HEK293 (cell line): ENCODE data around the gene PRR15.

Experiments
- CTCF ChIA-PET: fragments of 350-600 bp; formaldehyde crosslinking; extraction: SDS; loops from one replicate; lab custom pipeline; 2021; ENCODE audit warnings: antibody characterized with exemption; lab: Yijun Ruan, JAX
- POLR2A ChIA-PET: fragments of 300-600 bp; formaldehyde crosslinking; extraction: SDS; loops from one replicate; lab custom pipeline; 2020; ENCODE audit warnings: antibody characterized with exemption, inconsistent platforms; lab: Yijun Ruan, JAX
- H3K27ac ChIP-seq: fragments of 200-500 bp; sonication (Bioruptor generic); 2 replicates; pipeline ENCODE4 v1.5.1; 2014; ENCODE audit warnings: low read depth, low read length, control low read depth, inconsistent platforms; ENCODE audit errors: extremely low read depth
- H3K36me3 ChIP-seq, 2 experiments: fragments of 200-500 bp in 1 of 2; sonication (Bioruptor generic) in 1 of 2; 1 replicate in 1 of 2; 2 replicates in 1 of 2; pipeline ENCODE4 v1.5.1; 2014 to 2017; ENCODE audit warnings: inconsistent platforms in 2 of 2, low read length in 2 of 2; ENCODE audit not compliant: control insufficient read depth in 2 of 2, insufficient read depth in 1 of 2
- H3K4me1 ChIP-seq: fragments of 200-500 bp; sonication (Bioruptor generic); 2 replicates; pipeline ENCODE4 v1.5.1; 2014; ENCODE audit warnings: mild to moderate bottlenecking, low read length, inconsistent platforms; ENCODE audit not compliant: control insufficient read depth, insufficient read depth
- H3K4me3 ChIP-seq: 2 replicates; pipeline ENCODE4 v1.5.1; 2011; ENCODE audit warnings: low read depth, mild to moderate bottlenecking, control low read depth, low read length, moderate library complexity
- H3K9me3 ChIP-seq: fragments of 200-500 bp; sonication (Bioruptor generic); 2 replicates; pipeline ENCODE4 v1.5.1; 2014; ENCODE audit warnings: low read depth, low read length, inconsistent platforms; ENCODE audit not compliant: control insufficient read depth, insufficient read depth
- ATF2 ChIP-seq: fragments of 450-650 bp; formaldehyde crosslinking; IDR thresholded peaks from 2 replicates; pipeline ENCODE4 v1.5.1; 2016; ENCODE audit warnings: missing biosample characterization, missing genetic modification characterization, low read depth
- BCL6B ChIP-seq: fragments of 450-650 bp; formaldehyde crosslinking; IDR thresholded peaks from 2 replicates; pipeline ENCODE4 v1.5.1; 2017; ENCODE audit warnings: missing biosample characterization, missing genetic modification characterization
- PRDM6 ChIP-seq: fragments of 450-650 bp; formaldehyde crosslinking; IDR thresholded peaks from 2 replicates; pipeline ENCODE4 v1.5.1; 2017; ENCODE audit warnings: missing biosample characterization, missing genetic modification characterization
- SP2 ChIP-seq: fragments of 450-650 bp; formaldehyde crosslinking; IDR thresholded peaks from 2 replicates; pipeline ENCODE4 v1.5.1; 2016; ENCODE audit warnings: missing biosample characterization, missing genetic modification characterization
- WT1 ChIP-seq: fragments of 450-650 bp; formaldehyde crosslinking; IDR thresholded peaks from 2 replicates; pipeline ENCODE4 v1.5.1; 2016; ENCODE audit warnings: missing biosample characterization, missing genetic modification characterization
- YY2 ChIP-seq: fragments of 450-650 bp; formaldehyde crosslinking; IDR thresholded peaks from 2 replicates; pipeline ENCODE4 v1.5.1; 2016; ENCODE audit warnings: missing biosample characterization, missing genetic modification characterization
- ZBTB49 ChIP-seq: fragments of 450-650 bp; formaldehyde crosslinking; IDR thresholded peaks from 2 replicates; pipeline ENCODE4 v1.5.1; 2016; ENCODE audit warnings: missing biosample characterization, missing genetic modification characterization, low read depth
- ZBTB6 ChIP-seq: fragments of 450-650 bp; formaldehyde crosslinking; IDR thresholded peaks from 2 replicates; pipeline ENCODE4 v1.5.1; 2017; ENCODE audit warnings: missing biosample characterization, missing genetic modification characterization
- ZNF133 ChIP-seq: fragments of 450-650 bp; formaldehyde crosslinking; IDR thresholded peaks from 2 replicates; pipeline ENCODE4 v1.5.1; 2016; ENCODE audit warnings: missing biosample characterization, missing genetic modification characterization
- ZNF140 ChIP-seq: fragments of 450-650 bp; formaldehyde crosslinking; IDR thresholded peaks from 2 replicates; pipeline ENCODE4 v1.5.1; 2016; ENCODE audit warnings: missing biosample characterization, missing genetic modification characterization
- ZNF211 ChIP-seq: fragments of 450-650 bp; formaldehyde crosslinking; IDR thresholded peaks from 2 replicates; pipeline ENCODE4 v1.5.1; 2016; ENCODE audit warnings: low read depth, missing biosample characterization, missing genetic modification characterization
- ZNF221 ChIP-seq: fragments of 450-650 bp; formaldehyde crosslinking; IDR thresholded peaks from 2 replicates; pipeline ENCODE4 v1.5.1; 2017; ENCODE audit warnings: missing biosample characterization, missing genetic modification characterization, borderline replicate concordance
- ZNF37A ChIP-seq: fragments of 450-650 bp; IDR thresholded peaks from 2 replicates; pipeline ENCODE4 v1.5.1; 2018; ENCODE audit warnings: missing biosample characterization, missing genetic modification characterization
- ZNF416 ChIP-seq: fragments of 450-650 bp; formaldehyde crosslinking; IDR thresholded peaks from 2 replicates; pipeline ENCODE4 v1.5.1; 2016; ENCODE audit warnings: missing biosample characterization, missing genetic modification characterization
- ZNF423 ChIP-seq: fragments of 450-650 bp; formaldehyde crosslinking; IDR thresholded peaks from 2 replicates; pipeline ENCODE4 v1.5.1; 2016; ENCODE audit warnings: missing biosample characterization, missing genetic modification characterization
- ZNF530 ChIP-seq: fragments of 450-650 bp; formaldehyde crosslinking; IDR thresholded peaks from 2 replicates; pipeline ENCODE4 v1.5.1; 2016; ENCODE audit warnings: low read depth, missing biosample characterization, missing genetic modification characterization
- ZNF580 ChIP-seq: fragments of 450-650 bp; formaldehyde crosslinking; IDR thresholded peaks from 2 replicates; pipeline ENCODE4 v1.5.1; 2016; ENCODE audit warnings: missing biosample characterization, missing genetic modification characterization
- ZNF626 ChIP-seq: fragments of 450-650 bp; sonication (Bioruptor Pico); formaldehyde crosslinking; IDR thresholded peaks from 2 replicates; pipeline ENCODE4 v1.5.1; 2018; ENCODE audit warnings: missing biosample characterization, missing genetic modification characterization, inconsistent platforms
- ZNF658 ChIP-seq: fragments of 450-650 bp; formaldehyde crosslinking; IDR thresholded peaks from 2 replicates; pipeline ENCODE4; 2016; ENCODE audit warnings: missing biosample characterization, missing genetic modification characterization
- ZNF677 ChIP-seq: fragments of 450-650 bp; IDR thresholded peaks from 2 replicates; pipeline ENCODE4 v1.5.0; 2018; ENCODE audit warnings: missing biosample characterization, mild to moderate bottlenecking, missing genetic modification characterization, moderate library complexity
- ZNF701 ChIP-seq: fragments of 450-650 bp; formaldehyde crosslinking; IDR thresholded peaks from 2 replicates; pipeline ENCODE4 v1.5.1; 2016; ENCODE audit warnings: missing biosample characterization, missing genetic modification characterization

Gene PRR15

GRCh38 chr7:29556405-29557195 lies 7.0 kb upstream of the PRR15 start:
- no peak for TF ChIP-seq ZNF677 (tag by site-specific recombination)
- TF ChIP-seq PRDM6, result no peak
- TF ChIP-seq WT1 (tag by site-specific recombination), result no peak
- 0 out of 2 replicates have a peak, but pooled peaks have one; percentile 37 for TF ChIP-seq ATF2 (tag by site-specific recombination)
- TF ChIP-seq ZNF423 (tag by site-specific recombination), result no peak
- Histone ChIP-seq H3K36me3 (no peaks in the 10 kb centered on the region), H3K4me1 (no peaks in the 10 kb centered on the region), H3K27ac (no peak overlapping the region), H3K9me3 (no peaks in the 10 kb centered on the region), H3K4me3 (no peak overlapping the region)
- CTCF ChIA-PET, result interaction anchor here (0.7 to 1.1 kb wide), 2 partner anchors 16 to 148 kb away, joined by 3 to 4 read pairs; no protein-coding TSS in a partner anchor
- POLR2A ChIA-PET, result no interaction called here

- no peak overlapping the region for H3K27ac ChIP-seq
- no peak overlapping the region for H3K4me3 ChIP-seq
- POLR2A ChIA-PET, result no interaction called here
- CTCF ChIA-PET, result interaction anchor here (1.6 kb wide), 1 partner anchor 9 kb away, joined by 6 read pairs; no protein-coding TSS in a partner anchor
- H3K4me1 ChIP-seq, result no peaks in the 10 kb centered on the region
- no peaks in the 10 kb centered on the region for H3K9me3 ChIP-seq
- TF ChIP-seq ZNF211, result no peak
- TF ChIP-seq ZNF140 (tag by site-specific recombination), result no peak
- no peak for TF ChIP-seq ZBTB49 (tag by site-specific recombination)
- no peak for TF ChIP-seq ZNF658 (tag by site-specific recombination)
- TF ChIP-seq ZBTB6, result no peak
- TF ChIP-seq YY2 (tag by site-specific recombination), result no peak
- TF ChIP-seq ZNF133 (tag by site-specific recombination), result no peak
- TF ChIP-seq ZNF626, result no peak
- TF ChIP-seq ZNF580 (tag by site-specific recombination), result no peak
- TF ChIP-seq ZNF37A (tag by site-specific recombination), result no peak
- TF ChIP-seq ZNF701 (tag by site-specific recombination), result no peak
- TF ChIP-seq ZNF416 (tag by site-specific recombination), result no peak
- TF ChIP-seq ZNF221, result no peak
- no peak for TF ChIP-seq ZNF530 (tag by site-specific recombination)
- no peak for TF ChIP-seq BCL6B (tag by site-specific recombination)
- TF ChIP-seq SP2 (tag by site-specific recombination), result no peak
- no peaks in the 10 kb centered on the region for H3K36me3 ChIP-seq
Observed at GRCh38 chr7:29557954-29558353, 5.7 kb upstream of the PRR15 start.
